Pancreas (tissue), 10 donors: ENCODE data around the gene MED15. TPM values are rescaled to one million over a fixed set of nuclear protein-coding genes. Genes with fewer than 3 reads are reported as not detected.
A peak's percentile ranks its signal among the peaks of the same experiment; 100 is the strongest.

Experiments used
- ATAC-seq, 4 donors: fragments of 200-7000 bp; cut with Tn5 transposase; one replicate each; pipeline versions ENCODE4 v1.8.0 to v1.9.1; 2020; ENCODE audit warnings: mild to moderate bottlenecking in 4 of 4, moderate library complexity in 4 of 4
- DNase-seq, 6 donors: peaks; one replicate each; pipeline ENCODE4 v3.0.0-alpha.2; 2020
- FAIRE-seq: peaks from 2 replicates; lab custom pipeline; 2012; peaks lifted over from hg19 to GRCh38; lab: Jason Lieb, UNC
- H3K27ac ChIP-seq, 4 donors: fragments of 200-600 bp; sonication (generic); 1 replicate in 3 of 4; 2 replicates in 1 of 4; pipeline versions ENCODE4 v1.5.0 to v1.8.0; 2020
- H3K27me3 ChIP-seq, 4 donors: fragments of 200-600 bp; one replicate each; pipeline ENCODE4 v1.8.0; 2021
- H3K36me3 ChIP-seq, 3 donors: fragments of 200-600 bp; sonication (generic) in 1 of 3; one replicate each; pipeline versions ENCODE4 v1.5.0 to v1.8.0; 2020 to 2021
- H3K4me1 ChIP-seq, 3 donors: fragments of 200-600 bp; one replicate each; pipeline ENCODE4 v1.8.0; 2021
- H3K4me3 ChIP-seq, 4 donors: fragments of 200-600 bp; sonication (generic) in 2 of 4; one replicate each; pipeline versions ENCODE4 v1.5.0 to v1.8.0; 2020 to 2021
- H3K9me3 ChIP-seq, 4 donors: fragments of 200-600 bp; one replicate each; pipeline ENCODE4 v1.8.0; 2021
- CTCF ChIP-seq, 4 donors: fragments of 200-600 bp; sonication (generic) in 3 of 4; IDR thresholded peaks; one replicate each; pipeline versions ENCODE4 v1.5.0 to v1.8.0; 2021; ENCODE audit warnings: antibody characterized with exemption in 4 of 4
- WGBS, 2 donors: extraction: QIAGEN DNeasy Blood & Tissue Kit; methylation state at CpG; one replicate each; pipeline ENCODE4 v1.1.7; 2013; 5-methylcytosine and 5-hydroxymethylcytosine counted together
- intact Hi-C, 3 donors: fragments of 100-400 bp; cut with DNase I; formaldehyde crosslinking; loops; one replicate each; pipeline versions ENCODE4 v1.11.1 to v1.14.2; 2022
- polyA plus RNA-seq, 2 donors: library from polyadenylated mRNA; stranded (reverse); fragments of 200-250 nt; gene quantifications; one replicate each; pipeline ENCODE4 v1.2.3, GENCODE V29; 2013
- total RNA-seq, 6 donors: library from RNA; stranded (reverse); fragmentation: NEBNext Ultra II Directional in 4 of 6; extraction: Animal tissue kit (Norgen Biotek cat#: 25700) in 4 of 6; gene quantifications; one replicate each; pipeline versions ENCODE4 v1.2.1 to v1.2.4, GENCODE V29; 2021 to 2023
- donor health status: healthy with polysubstance abuse.
- donor health status: DM: no; HTN: no; CAD: no; lungs with moderate emphysema.
- donor health status: DM: no; HTN: no; CAD: no.
- donor health status: control.
- donor health status: control.
- donor health status: Bipolar disorder and iron deficiency.
- donor health status: DM: yes; HTN: yes; CAD: no.
- donor health status: DM: no; HTN: no; CAD: no.
- donor health status: DM: no; HTN: no; CAD: no.
- donor health status: DM: yes; HTN: yes; CAD: no.

MED15 gene
- total and polyA plus RNA-seq, 8 donors = 27.1 to 61.7 (median 37.0) TPM

DNA sequence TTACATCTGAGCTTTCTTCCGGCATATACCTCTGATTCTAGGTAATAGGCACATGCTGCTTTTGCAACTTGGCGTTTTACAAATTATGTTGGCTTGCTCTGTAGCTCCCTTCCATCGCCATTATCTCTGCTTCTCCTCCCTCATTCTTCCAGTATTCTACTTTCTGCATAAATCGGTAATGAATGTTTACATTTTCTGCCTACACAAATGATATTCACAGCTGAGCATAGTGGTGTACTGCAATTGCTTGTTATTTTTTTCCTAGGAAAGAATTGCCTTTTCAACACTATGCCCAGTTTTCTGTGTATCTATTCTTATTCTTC, 18.9 kb downstream of the MED15 start:
- intact Hi-C loops = no loop called here
- H3K27me3 ChIP-seq = no peaks in the 10 kb centered on the region
- no peak for TF ChIP-seq CTCF (IDR thresholded peaks at IDR 0.05)
- H3K9me3 ChIP-seq = no peaks in the 10 kb centered on the region
- 81 to 85% methylated on average over 4 of the region's 4 CpGs for WGBS, 2 donors
- H3K4me3 ChIP-seq = no peak overlapping the region
- peaks cover 0 to 10% (median 0%) of the 10 kb centered on the region in 3 donors for H3K4me1 ChIP-seq
- DNase-seq (no peak), ATAC-seq (no peak), FAIRE-seq (no peak)
- H3K36me3 ChIP-seq = no peaks in the 10 kb centered on the region
- no peak overlapping the region for H3K27ac ChIP-seq

- TF ChIP-seq CTCF (IDR thresholded peaks at IDR 0.05) = no peak
- intact Hi-C loops = no loop called here
- ATAC-seq = no peak
- no peaks in the 10 kb centered on the region for H3K9me3 ChIP-seq
- WGBS, 2 donors = 86 to 90% methylated on average over 6 of the region's 6 CpGs
- H3K4me3 ChIP-seq = no peak overlapping the region
- no peaks in the 10 kb centered on the region for H3K36me3 ChIP-seq
- no peak for DNase-seq
- no peak overlapping the region for H3K27ac ChIP-seq
- no peaks in the 10 kb centered on the region for H3K27me3 ChIP-seq
- peaks cover 0 to 10% (median 0%) of the 10 kb centered on the region in 3 donors for H3K4me1 ChIP-seq
- FAIRE-seq = no peak
These were observed 19.4 kb downstream of the MED15 start for GRCh38 chr22:20526628-20527355.

DNA sequence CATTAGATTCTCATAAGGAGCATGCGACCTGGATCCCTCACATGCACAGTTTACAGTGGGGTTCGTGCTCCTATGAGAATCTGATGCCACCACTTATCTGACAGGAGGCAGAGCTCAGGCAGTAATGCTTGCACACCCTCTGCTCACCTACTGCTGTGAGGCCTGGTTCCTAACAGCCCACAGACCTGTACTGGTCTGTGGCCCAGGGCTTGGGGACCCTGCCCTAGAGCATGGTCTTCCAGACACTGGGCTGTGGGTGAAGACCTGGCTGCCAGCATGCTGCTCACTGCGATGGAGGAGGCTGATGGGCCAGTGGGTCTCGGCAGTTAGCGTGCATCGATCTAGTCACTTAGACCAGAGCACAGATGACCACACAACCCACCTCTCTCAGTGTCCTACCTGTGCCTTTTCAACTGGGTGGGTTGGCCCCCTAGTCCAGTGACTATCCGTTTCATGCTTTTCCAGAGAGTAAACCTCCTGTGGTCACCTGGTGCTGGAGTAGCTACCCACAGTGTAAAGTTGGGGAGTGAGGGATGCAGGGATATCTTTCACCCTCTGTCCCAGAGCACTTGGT, 21.1 kb downstream of the MED15 start:
- FAIRE-seq (no peak), DNase-seq (no peak), ATAC-seq (no peak)
- Histone ChIP-seq H3K27ac (no peak overlapping the region), H3K27me3 (no peaks in the 10 kb centered on the region), H3K4me3 (no peak overlapping the region), H3K4me1 (peaks cover 0 to 3% (median 0%) of the 10 kb centered on the region in 3 donors), H3K36me3 (no peaks in the 10 kb centered on the region), H3K9me3 (no peaks in the 10 kb centered on the region)
- no peak for TF ChIP-seq CTCF (IDR thresholded peaks at IDR 0.05)
- intact Hi-C loops = no loop called here
- 96 to 97% methylated on average over 7 of the region's 7 CpGs for WGBS, 2 donors

GRCh38 chr22:20530368-20531153, 23.2 kb downstream of the MED15 start:
- peak in 3 of 4 donors; percentile 39 to 43 (median 41) for ATAC-seq
- 86 to 89% methylated on average over 15 of the region's 15 CpGs for WGBS, 2 donors
- DNase-seq = no peak
- H3K9me3 ChIP-seq = no peaks in the 10 kb centered on the region
- no peaks in the 10 kb centered on the region for H3K36me3 ChIP-seq
- no peak for FAIRE-seq
- intact Hi-C loops = no loop called here
- no peak overlapping the region for H3K4me3 ChIP-seq
- no peak for TF ChIP-seq CTCF (IDR thresholded peaks at IDR 0.05)
- H3K27me3 ChIP-seq = no peaks in the 10 kb centered on the region
- no peaks in the 10 kb centered on the region for H3K4me1 ChIP-seq
- peak overlapping the region in 2 of 4 donors; percentile 20 to 57 for H3K27ac ChIP-seq

DNA sequence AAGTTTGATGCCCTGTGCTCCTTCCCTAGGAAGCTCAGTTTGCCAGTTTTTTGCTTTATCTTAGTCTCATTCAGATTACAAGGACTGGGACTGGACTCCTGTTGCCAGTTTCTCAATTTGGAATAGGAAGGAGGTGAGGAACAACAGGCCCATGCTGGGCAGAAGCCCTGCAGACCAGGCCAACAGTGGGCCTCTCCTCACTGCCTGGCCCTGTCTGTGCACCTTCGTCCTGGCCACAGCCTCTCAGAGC, 23.7 kb downstream of the MED15 start:
- FAIRE-seq (no peak), ATAC-seq (no peak), DNase-seq (no peak)
- TF ChIP-seq CTCF (IDR thresholded peaks at IDR 0.05) = no peak
- Histone ChIP-seq H3K27ac (peak overlapping the region in 2 of 4 donors; percentile 20 to 57), H3K4me1 (no peaks in the 10 kb centered on the region), H3K27me3 (no peaks in the 10 kb centered on the region), H3K36me3 (no peaks in the 10 kb centered on the region), H3K9me3 (no peaks in the 10 kb centered on the region), H3K4me3 (no peak overlapping the region)
- intact Hi-C loops = no loop called here
- 50 to 64% methylated on average over 1 of the region's 1 CpG for WGBS, 2 donors
